Fibroblast of the conjunctiva (primary cell): ENCODE measurements around the gene BAIAP2.
"Not testable (repeated sequence)": the region's sequence is repeated elsewhere in the genome, so short reads cannot be mapped to it uniquely, and the experiment has no call there.

ENCODE experiments used
- DNase-seq: peaks from one replicate; pipeline ENCODE4 v3.0.0-alpha.2; 2010; ENCODE audit warnings: low read depth

BAIAP2 gene

DNA sequence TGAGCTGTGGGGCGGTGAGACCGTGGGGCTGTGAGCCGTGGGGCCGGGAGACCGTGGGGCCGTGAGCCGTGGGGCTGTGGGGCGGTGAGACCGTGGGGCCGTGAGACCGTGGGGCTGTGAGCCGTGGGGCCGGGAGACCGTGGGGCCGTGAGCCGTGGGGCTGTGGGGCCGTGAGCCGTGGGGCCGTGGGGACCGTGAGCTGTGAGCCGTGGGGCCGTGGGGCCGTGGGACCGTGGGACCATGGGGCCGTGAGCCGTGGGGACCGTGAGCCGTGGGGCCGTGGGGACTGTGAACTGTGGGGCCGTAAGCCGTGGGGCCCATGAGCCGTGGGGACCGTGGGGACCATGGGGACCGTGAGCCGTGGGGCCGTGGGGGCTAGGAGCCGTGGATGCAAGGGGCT, 105.7 kb downstream of the BAIAP2 start:
- DNase-seq: no peak

DNA sequence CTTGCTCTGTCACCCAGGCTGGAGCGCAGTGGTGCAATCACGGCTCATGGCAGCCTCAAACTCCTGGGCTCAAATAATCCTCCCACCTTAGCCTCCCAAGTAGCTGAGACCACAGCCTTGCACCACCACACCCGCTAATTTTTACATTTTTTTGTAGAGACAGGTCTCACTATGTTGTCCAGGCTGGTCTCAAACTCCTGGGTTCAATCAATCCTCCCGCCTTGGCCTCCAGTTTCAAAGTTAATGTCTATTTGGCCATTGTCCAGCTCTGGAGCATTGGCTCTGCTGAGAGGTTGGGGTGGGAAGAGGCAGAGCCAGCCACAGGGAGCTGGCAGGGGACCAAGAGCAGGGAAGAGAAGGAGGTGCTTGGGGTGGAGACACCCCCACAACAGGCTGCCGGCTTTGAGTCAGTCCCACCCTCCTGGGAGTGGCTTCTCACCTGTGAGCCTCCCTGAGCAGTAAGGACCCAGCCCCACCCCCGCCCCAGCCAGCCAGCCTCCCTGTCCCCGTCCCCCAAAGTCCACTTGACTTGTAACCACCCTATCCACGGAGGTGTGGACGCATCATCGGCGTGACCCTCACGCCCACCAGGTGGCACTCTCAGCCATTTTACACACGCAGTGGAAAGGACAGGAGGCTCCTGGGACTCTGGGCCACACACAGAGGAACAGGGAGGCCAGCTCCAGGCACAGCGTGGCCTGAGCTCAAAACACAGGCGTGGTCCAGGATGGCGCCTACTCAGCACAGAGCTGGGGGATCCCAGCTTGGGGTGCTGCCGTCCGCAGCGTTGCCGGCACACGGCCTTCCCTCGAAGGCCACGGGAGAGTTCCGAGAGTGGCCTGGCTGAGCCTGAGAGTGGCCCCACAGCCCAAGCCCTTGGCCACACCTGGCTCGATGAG, 107.6 kb downstream of the BAIAP2 start:
- DNase-seq: peak; percentile 60

DNA sequence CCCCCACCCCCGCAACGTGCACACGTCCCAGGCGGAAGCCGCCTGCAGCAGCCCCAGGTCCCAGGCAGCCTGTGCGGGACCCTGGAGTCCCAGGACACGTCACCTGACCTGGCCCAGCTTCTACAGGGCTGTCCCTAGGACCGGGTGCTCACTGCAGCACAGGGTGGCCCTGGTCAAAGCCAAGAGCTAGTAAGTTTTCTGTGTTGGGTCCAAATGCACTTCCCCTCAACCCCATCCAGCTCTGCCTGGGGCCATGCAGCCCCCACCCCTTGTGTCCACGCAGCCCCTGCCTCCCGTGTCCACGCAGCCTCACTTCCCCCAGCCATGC, 108.2 kb downstream of the BAIAP2 start:
- no peak for DNase-seq

DNA sequence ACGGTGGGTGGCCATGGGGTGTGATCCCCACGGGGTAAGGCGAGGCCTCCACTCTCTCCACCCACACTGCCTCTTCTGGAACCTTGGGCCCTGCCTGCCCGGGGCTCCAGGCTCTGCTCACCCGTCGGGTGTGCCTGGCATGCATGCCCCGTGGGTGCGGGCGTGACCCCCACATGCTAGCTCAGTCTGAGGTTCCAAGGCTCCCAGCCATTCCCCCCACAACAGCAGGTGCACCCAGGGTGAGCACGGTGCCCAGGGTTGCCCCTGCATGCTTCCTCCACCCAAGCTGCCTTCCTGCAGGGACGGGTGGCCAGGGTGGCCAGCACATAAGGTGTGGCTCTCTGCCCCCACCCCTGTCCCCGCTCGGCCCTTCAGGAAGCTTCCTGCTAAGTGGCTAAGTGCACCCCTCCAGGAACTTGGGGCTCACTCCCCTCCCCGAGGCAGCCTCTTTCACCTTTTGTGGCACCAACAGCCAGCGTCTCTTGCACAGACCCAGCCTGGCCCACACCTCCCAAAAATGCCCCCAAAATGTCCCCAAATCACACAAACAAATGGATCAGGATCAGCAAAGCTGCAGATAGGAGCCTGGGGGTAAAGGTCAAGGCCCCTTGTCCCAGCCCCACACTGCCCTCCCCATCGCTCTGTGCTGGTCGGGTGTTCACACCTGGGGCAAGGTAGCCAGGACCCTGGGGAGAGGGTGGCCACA, 108.9 kb downstream of the BAIAP2 start:
- DNase-seq: no peak

DNA sequence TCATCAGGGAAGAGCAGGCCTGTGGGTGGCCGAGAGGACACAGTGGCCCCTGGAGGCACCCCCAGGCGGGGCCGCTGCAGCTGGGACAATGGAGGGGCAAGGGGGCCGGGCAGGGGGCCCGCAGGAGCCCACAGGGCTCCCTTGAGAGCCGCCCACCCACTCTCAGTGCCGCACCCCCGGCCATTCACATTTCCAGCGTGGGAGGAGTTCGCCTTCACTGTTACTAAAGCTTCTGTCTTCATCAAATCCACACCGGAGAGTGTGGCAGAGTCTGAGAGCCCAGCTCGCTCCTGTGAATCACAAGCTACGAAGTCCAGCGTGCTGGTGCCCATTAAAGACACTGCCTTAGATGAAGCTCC, 109.5 kb downstream of the BAIAP2 start:
- DNase-seq: no peak

DNA sequence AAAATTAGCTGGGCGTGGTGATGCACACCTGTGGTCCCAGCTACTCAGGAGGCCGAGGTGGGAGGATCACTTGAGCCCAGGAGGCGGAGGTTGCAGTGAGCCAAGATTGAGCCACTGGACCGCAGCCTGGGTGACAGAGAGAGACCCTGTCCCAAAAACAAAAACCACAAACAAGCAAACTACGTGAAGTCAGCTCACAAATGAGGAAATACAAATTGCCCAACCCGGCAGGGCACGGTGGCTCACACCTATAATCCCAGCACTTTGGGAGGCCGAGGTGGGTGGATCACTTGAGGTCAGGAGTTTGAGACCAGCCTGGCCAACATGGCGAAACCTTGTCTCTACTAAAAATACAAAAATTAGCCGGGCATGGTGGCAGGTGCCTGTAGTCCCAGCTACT, 111.3 kb downstream of the BAIAP2 start:
- DNase-seq: not testable (repeated sequence)

DNA sequence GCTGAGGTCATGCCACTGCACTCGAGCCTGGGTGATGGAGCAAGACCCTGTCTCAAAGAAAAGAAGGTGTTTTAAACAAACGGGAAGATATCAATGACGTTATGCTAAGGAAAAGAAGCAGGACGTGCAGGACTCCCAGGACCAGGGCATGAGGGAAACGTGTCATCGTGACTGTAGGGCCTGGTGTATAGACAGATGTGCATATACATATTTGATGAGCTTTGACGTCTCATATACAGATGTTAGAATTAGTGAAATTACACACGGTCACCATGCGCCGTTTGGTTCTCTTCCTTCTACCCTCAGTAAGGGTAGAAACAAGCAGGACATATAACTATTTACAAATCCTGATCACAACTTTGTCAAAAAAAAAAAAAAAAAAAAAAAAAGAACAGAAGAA, 112.8 kb downstream of the BAIAP2 start:
- no peak for DNase-seq

DNA sequence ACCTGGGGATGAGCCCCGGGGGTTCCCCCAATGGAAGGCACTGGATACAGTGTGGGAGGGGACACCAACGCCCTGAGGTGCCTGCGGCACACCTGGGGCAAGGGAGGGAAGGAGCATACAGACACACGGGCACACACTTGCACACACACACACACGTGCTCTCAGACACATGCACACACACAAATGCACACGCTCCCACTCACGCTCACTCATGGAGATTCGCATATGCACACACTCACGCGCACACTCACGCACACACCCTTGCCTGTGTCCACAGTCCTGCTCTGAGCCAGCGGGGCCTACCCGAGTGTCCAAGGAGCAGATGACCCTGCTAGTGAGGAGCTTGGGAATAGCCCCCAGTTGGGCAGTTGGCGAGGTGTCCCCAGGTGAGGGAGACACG, 113.6 kb downstream of the BAIAP2 start:
- DNase-seq: no peak

DNA sequence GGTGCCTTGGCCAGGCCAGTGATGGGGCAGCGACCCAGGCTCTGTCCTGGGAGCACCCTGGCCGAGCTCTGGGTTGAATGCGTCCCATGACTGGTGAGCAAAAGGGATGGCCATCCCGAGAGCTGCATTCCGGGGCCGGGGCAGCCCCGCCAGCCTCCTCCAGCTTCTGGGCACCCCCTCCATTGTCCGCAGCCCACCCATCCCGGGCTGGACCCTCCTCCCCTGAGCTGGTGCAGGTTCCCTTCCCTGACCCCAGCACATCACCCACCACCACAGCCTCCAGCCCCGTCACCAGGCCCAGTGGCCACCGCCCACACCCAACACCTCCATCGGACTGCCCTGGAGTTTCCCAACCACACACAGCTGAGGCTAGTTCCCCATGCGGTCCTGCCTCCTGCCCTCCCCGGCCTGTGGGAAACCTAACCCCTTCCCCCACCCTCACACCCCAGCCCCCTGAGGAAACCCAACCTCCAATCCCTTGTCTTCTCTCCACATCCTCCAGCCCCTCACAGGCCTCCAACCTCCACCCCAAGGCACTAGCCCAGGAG, 114.1 kb downstream of the BAIAP2 start:
- no peak for DNase-seq

DNA sequence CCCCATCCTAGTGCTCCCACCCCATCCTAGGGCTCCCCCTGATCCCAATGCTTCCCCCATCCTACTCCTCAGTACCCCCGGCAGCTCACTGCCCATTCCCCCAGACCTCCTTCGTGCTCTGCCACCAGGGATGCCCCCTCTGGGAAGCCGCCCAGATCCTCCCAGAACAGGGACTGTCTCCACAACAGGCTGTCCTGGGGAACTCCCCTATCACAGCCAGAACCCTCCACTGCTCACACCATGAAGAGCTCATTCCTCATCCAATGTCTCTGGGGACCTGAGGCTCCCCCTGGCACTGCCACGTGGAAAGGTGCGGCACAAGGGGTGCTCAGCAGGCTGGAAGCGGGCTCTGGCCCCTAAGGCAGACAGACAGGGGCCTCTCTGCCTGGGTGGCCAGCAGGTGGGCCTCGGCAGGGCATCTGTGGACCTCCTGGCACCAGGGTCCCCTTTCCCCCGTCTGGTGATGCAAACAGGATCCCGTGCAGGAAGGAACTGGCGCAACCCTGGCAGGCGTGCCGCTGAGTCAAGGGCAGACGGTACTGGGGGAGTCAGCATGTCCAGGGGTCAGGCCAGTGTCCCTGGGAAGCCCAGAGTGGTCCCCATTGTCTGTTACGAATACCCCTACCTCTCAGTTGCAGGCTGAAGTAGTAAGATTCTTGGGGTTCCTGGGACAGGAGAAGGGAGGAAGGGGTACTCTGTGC, 115.6 kb downstream of the BAIAP2 start:
- no peak for DNase-seq

DNA sequence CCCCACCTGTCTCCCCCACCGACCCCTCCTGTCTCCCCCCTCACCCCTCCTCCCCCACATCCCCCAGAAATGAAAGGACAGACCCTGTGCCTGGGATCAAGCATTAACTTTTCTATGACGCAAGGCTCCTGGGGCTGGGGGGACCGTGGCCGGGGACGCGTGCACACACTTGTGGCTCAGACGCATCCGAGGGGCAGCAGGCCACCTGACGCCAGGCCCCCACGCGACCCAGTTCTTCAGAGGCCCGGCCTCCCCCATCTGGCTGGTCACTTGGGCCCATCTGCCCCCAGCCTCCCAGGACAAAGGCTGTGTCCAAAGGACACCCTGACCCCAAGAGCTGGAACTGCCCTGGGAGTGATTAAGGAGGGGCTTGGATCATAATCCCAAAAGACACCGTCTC, 116.3 kb downstream of the BAIAP2 start:
- DNase-seq: no peak

DNA sequence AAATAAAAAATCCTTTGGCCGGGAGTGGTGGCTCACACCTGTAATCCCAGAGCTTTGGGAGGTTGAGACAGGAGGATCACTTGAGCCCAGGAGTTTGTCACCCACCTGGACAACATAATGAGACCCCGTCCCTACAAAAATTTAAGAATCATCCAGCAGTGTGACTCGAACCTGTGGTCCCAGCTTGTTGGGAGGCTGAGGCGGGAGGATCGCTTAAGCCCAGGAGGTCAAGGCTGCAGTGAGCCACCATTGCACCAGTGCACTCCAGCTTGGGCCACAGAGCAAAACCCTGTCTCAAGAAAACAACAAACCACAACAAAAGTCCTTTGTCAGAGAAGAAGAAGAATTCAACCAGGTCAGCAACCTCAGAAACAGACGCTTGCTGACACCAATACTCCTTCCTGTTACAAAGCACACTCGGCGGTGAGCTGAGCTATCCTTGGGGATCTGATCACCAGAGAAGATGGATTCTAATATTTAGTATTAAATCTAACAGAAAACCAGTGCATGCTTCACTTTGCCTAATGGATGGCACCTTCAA, 117.4 kb downstream of the BAIAP2 start:
- no peak for DNase-seq

DNA sequence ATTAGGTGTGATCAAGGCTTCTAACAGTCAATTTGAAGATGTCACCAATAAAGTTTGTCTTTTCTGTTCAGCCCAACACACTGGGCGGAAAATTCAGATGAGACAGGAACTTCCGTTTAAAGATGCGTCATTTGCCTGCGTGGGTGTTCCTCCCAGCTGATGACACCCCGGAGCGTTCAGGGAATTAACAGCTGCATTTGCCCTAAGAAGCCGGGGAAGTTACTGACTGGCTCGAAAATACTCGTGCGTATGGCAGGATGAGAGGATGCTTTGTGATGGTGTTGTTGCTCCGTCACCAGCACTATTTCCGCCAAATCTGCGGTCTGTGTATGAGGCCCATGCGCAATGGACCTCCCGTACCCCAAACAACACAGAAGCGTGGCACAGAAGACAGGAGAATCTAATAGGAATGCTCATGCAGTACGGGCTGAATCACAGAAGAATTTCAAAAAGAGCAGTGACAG, 118.4 kb downstream of the BAIAP2 start:
- DNase-seq: no peak

DNA sequence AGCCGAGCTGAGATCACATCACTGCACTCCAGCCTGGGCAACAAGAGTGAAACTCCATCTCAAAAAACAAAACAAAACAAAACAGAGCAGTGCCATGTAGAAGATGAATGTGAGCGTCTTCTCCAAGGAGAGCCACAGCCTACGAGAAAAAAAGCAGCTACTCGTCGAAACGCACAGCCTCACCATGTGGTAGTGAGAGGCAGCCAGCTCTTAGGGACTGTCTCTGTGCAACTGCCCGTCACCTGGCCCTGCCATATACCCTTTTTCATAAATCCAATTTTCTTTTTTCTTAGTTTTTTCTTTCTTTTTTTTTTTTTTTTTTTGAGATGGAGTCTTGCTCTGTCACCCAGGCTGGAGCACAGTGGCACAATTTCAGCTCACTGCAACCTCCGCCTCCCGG, 119.1 kb downstream of the BAIAP2 start:
- DNase-seq: not testable (repeated sequence)

DNA sequence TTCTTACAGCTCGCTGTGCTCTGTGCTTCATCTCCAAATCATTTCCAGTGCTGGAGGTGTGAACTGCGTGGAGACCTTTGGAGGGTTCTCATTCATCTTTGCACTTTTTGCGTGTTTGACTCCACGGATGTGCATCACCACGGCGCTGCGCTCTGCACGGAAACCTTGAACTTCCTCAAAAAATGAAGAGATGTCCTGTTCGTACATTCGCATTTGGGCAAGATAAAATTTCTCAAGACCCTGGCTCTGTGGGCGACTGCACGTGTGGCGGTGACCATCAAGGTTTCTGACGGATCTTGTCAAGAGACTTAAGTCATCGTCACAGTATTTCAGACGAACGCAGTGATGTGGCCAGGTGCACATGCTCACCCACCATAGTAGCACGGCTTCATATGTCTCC, 120.0 kb downstream of the BAIAP2 start:
- no peak for DNase-seq

DNA sequence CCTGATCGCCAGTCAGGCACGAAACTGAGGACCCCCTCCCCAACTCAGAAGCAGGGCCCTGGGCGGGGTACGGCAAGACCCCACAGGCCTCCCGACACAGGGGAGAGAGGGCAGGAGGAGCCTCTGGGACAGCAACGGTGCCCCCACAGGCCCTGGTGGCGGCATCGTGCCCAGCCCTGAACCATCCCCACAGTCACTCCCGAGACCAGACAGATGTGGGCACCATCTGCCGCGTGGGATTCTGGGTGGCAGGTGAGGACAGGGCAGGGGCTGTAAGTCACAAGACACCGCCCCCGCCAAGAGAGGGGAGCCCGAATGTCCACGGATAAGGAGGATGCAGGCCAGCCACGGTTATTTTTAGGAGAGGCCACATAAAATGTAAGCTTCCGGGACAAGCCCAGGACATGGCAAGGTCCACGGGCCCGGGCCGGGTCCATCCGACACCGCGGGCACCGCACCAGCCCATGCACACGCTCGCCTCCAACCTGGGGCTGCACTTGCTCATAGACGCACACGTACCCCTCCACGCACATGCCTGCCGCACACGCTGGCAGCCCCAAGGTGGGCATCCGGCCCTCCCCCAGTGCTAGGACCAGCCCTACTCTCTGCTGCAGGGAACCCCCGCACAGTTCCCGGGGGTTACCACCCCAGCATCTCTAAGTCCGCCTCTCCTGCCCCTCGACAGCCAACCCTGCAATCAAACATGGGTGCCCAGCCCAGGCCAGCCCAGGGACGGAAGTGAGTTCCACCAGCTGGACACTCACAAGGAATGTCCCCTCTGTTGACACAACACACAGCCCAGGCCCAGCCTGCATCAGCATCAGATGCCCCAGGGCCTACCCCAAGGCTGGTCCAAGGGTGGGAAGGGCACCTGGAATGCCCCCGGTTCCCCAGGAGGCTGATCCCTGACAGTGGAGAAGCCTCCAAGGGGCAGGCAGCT, 122.2 kb downstream of the BAIAP2 start:
- DNase-seq: no peak

DNA sequence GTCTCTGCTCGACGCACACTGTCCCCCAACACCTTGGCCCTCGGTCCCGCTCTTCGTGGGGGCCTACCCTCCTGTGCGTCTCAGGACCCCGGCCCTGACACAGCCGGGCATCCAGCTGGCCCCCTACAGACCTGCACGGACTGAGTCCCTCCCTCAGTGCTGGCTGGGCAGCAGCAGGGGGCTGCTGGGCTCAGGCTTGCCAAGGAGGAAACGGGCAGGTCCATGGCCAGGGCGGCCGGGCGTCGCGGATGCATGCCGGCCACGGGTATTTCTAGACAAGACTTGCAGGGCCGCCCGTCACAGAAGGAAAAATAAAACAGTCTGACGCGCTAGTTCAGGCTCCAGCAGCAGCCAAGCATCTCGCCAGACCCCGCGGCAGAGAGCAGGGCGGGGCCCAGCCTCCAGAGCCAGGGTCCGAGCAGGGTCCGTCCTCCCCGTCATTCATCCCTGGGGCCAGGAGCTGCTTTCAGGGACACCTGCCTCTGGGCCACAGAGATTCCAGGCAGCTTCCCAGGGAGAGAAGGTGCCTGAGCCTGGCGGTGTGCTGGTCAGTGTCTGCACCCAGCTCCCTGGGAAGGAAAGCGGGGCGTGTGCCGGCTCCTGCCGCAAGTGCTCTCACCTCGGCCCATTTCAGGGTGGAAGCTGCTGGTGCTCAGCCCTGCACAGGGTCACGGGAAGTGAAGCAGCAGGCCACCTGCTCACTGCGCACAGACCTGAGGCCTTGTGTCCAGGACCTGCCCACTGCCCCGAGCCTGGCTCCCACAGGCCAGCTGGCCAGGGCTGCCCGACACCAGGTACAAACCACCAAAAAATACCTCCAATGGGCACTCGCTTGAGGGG, 123.1 kb downstream of the BAIAP2 start:
- DNase-seq: no peak

DNA sequence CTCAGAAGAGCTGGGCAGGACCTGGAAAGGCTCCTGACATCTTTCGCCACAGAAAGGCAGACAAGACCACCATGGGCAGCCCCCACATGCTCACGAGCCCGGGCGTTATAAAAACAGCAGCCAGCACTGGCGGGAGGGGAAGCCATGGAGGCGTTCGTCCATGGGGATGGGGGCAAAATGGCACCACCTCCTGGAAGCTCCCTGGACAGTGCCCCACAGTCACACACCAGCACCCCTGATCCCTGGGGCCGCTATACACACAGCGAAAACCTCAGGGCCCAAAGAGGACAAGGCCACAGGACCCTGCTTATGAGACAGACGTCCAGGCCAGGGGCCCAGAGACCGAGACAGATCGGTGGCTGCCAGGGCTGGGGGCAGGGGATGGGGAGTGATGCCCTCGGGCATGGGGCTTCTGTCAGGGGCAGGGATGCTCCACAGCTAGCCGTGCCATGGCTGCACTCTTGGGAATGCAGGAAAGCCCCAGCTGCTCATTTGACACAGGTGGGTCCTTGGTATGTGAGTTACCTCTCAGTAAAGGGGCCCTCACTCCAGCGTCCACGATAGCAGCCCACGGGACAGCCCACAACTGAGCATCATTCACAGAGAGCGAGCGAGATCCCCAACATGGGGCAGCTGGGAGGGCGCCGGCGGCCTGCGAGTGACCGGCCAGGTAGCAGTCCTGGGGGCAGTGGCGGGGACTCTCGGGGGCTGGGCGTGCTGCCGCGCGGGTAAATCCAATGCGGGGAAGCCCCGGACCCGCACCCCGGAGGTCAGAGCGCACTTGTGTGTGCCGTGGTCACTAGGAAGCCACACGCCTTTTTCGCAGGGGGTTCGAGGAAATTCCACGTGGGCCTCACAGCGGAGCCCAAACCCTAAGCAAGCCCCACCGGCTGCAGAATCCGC, 124.0 kb downstream of the BAIAP2 start:
- no peak for DNase-seq

DNA sequence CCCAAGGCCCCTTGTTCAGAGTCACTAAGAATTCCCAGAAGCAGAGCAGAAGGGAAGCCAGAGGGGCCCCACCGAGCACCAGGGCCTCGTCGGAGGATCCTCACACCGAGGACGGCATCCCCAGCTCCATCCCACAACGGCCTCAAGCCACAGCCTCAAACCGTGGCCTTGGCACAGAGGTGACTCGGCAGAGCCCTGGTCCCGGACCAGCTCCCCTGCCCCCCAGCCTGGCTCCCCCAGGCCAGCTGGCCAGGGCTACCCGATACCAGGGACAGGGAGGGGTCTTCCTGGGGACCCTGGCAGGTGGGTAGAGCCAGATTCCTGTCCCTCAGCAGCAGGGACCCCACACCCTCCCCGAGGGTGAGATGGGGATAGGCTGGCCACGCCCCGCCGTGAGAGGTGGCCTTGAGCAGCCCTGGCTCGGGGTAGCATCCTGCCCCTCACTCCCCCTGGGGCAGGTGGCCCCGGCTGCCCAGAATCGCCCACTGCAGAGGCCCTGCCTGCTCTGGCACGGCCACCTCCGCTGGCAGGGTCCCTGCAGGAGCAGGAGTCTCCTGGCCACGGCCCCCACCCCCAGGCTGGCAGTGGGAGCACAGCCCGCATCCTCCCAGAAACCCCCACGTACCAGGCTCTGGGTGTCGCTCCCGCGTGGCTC, 124.8 kb downstream of the BAIAP2 start:
- no peak for DNase-seq
